RWPE2 (cell line): Measurements from ENCODE around the gene CHIA.
"Not testable (repeated sequence)": the region's sequence is repeated elsewhere in the genome, so short reads cannot be mapped to it uniquely, and the experiment has no call there.

Experiments
- ATAC-seq: fragments of 200-7000 bp; cut with Tn5 transposase; 3 replicates; pipeline ENCODE4 v1.9.1; 2021; ENCODE audit warnings: low read depth
- DNase-seq: peaks from one replicate; pipeline ENCODE4 v3.0.0-alpha.2; 2020; ENCODE audit warnings: low spot score
- H3K27ac ChIP-seq: fragments of 450-650 bp; 2 replicates; pipeline ENCODE4 v1.5.1; 2017; ENCODE audit warnings: mild to moderate bottlenecking; ENCODE audit not compliant: poor library complexity, severe bottlenecking
- H3K27me3 ChIP-seq: fragments of 250-450 bp; sonication (Bioruptor Pico); 2 replicates; pipeline ENCODE4 v1.5.1; 2021; ENCODE audit warnings: mild to moderate bottlenecking, moderate library complexity; ENCODE audit not compliant: insufficient read depth, poor library complexity, severe bottlenecking
- H3K36me3 ChIP-seq: fragments of 250-450 bp; sonication (Bioruptor Pico); 2 replicates; pipeline ENCODE4 v1.5.1; 2020; ENCODE audit warnings: low read depth, mild to moderate bottlenecking, moderate library complexity
- H3K4me1 ChIP-seq: fragments of 250-450 bp; sonication (Bioruptor Pico); 2 replicates; pipeline ENCODE4 v1.5.1; 2021; ENCODE audit warnings: mild to moderate bottlenecking, moderate library complexity; ENCODE audit not compliant: insufficient read depth, poor library complexity, severe bottlenecking
- H3K4me3 ChIP-seq: fragments of 250-450 bp; sonication (Bioruptor Pico); 2 replicates; pipeline ENCODE4 v1.5.1; 2021; ENCODE audit warnings: mild to moderate bottlenecking, moderate library complexity; ENCODE audit not compliant: severe bottlenecking
- H3K9me3 ChIP-seq: fragments of 250-450 bp; sonication (Bioruptor Pico); 2 replicates; pipeline ENCODE4 v1.5.1; 2021; ENCODE audit warnings: mild to moderate bottlenecking, moderate library complexity; ENCODE audit not compliant: severe bottlenecking
- TF ChIP-seq, protein P1 (sequence below): fragments of 450-650 bp; IDR thresholded peaks from one replicate; pipeline ENCODE4 v1.5.1; 2017; ENCODE audit warnings: mild to moderate bottlenecking, moderate library complexity; ENCODE audit not compliant: poor library complexity, severe bottlenecking

CHIA gene

GRCh38 chr1:111359376-111359775 lies 68.7 kb downstream of the CHIA start:
- DNase-seq, result no peak
- Histone ChIP-seq H3K27ac (no peak overlapping the region), H3K9me3 (no peaks in the 10 kb centered on the region), H3K36me3 (no peaks in the 10 kb centered on the region), H3K27me3 (no peaks in the 10 kb centered on the region), H3K4me3 (no peak overlapping the region), H3K4me1 (peaks cover under 1% of the 10 kb centered on the region)
- ATAC-seq, result no peak
- TF ChIP-seq, protein P1, sequence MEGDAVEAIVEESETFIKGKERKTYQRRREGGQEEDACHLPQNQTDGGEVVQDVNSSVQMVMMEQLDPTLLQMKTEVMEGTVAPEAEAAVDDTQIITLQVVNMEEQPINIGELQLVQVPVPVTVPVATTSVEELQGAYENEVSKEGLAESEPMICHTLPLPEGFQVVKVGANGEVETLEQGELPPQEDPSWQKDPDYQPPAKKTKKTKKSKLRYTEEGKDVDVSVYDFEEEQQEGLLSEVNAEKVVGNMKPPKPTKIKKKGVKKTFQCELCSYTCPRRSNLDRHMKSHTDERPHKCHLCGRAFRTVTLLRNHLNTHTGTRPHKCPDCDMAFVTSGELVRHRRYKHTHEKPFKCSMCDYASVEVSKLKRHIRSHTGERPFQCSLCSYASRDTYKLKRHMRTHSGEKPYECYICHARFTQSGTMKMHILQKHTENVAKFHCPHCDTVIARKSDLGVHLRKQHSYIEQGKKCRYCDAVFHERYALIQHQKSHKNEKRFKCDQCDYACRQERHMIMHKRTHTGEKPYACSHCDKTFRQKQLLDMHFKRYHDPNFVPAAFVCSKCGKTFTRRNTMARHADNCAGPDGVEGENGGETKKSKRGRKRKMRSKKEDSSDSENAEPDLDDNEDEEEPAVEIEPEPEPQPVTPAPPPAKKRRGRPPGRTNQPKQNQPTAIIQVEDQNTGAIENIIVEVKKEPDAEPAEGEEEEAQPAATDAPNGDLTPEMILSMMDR, result no peak

- ATAC-seq, H3K4me1 ChIP-seq, DNase-seq, H3K36me3 ChIP-seq, H3K27ac ChIP-seq, H3K9me3 ChIP-seq, H3K4me3 ChIP-seq, H3K27me3 ChIP-seq: not testable (repeated sequence)
Observed at GRCh38 chr1:111360257-111360656, 69.6 kb downstream of the CHIA start.

- H3K4me3 ChIP-seq, result no peak overlapping the region
- H3K27me3 ChIP-seq, result no peaks in the 10 kb centered on the region
- no peak for DNase-seq
- H3K36me3 ChIP-seq, result no peaks in the 10 kb centered on the region
- no peak overlapping the region for H3K27ac ChIP-seq
- TF ChIP-seq, protein P1, result no peak
- no peak for ATAC-seq
- no peaks in the 10 kb centered on the region for H3K9me3 ChIP-seq
- peaks cover 12% of the 10 kb centered on the region for H3K4me1 ChIP-seq
Observed at GRCh38 chr1:111361761-111362160, 71.1 kb downstream of the CHIA start.

DNA sequence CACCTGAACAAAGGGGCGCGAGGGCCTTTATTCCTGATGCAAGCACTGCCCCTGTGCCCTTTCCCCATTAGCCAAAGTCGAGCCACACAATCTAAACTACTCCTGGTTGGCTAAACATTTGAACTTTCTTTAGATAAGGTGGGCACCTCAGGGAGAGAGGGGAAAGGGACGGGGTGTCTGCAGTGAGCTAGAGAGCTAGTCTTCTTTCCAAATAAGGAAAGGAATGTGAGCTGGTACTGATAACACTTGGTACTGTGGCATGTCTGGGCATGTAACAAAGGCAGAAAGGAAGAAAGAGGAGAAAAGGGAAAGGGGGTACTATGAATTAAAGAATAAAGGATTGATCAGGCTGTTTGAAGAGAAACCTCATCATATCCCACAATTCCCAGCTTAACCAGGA lies 74.0 kb downstream of the CHIA start:
- TF ChIP-seq, protein P1, result no peak
- ATAC-seq, result no peak
- Histone ChIP-seq H3K9me3 (no peaks in the 10 kb centered on the region), H3K27ac (no peak overlapping the region), H3K27me3 (no peaks in the 10 kb centered on the region), H3K4me1 (peaks cover 12% of the 10 kb centered on the region), H3K4me3 (no peak overlapping the region), H3K36me3 (no peaks in the 10 kb centered on the region)
- DNase-seq, result no peak

- Histone ChIP-seq H3K4me3 (no peak overlapping the region), H3K36me3 (no peaks in the 10 kb centered on the region), H3K4me1 (peaks cover 12% of the 10 kb centered on the region), H3K27ac (no peak overlapping the region), H3K9me3 (no peaks in the 10 kb centered on the region), H3K27me3 (no peaks in the 10 kb centered on the region)
- no peak; the same call in 2 of the 3 replicates for ATAC-seq
- TF ChIP-seq, protein P1, result no peak
- no peak for DNase-seq
Observed at GRCh38 chr1:111366256-111366655, 75.6 kb downstream of the CHIA start.

DNA sequence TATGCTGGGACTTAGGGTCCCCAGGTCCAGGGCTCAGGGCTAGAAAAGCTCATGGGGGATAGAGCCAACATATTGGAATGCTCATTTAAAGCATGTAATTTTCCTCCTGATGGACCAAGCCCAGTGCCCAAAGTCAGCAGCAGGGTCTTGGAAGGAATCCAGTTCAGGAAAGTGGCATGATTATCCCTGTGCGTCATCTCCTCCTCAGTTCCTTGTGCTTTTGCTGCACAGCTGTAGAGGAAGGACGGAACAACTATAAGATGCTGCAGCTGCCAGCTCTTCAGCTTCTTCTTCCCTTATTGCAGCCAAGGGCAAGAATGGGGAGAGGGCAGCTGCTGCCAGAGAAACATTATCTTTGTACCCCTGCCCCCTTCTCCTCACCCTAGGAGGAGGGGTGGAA lies 78.5 kb downstream of the CHIA start:
- TF ChIP-seq, protein P1, result no peak
- no peak for ATAC-seq
- DNase-seq, result no peak
- Histone ChIP-seq H3K9me3 (no peaks in the 10 kb centered on the region), H3K27ac (no peak overlapping the region), H3K36me3 (no peaks in the 10 kb centered on the region), H3K4me1 (peaks cover 12% of the 10 kb centered on the region), H3K4me3 (no peak overlapping the region), H3K27me3 (no peaks in the 10 kb centered on the region)
